ENCODE results near the gene SURF6.

SURF6 gene

GRCh38 chr9:133368249-133368881 lies 32.4 kb upstream of the SURF6 start:
- no peak for DNase-seq (ENCODE audit: insufficient read length, low spot score)
- FAIRE-seq: no peak

- FAIRE-seq (no peak), DNase-seq (ENCODE audit: insufficient read length, low spot score) (no peak)
Observed at GRCh38 chr9:133367778-133368177, 31.8 kb upstream of the SURF6 start.

DNA sequence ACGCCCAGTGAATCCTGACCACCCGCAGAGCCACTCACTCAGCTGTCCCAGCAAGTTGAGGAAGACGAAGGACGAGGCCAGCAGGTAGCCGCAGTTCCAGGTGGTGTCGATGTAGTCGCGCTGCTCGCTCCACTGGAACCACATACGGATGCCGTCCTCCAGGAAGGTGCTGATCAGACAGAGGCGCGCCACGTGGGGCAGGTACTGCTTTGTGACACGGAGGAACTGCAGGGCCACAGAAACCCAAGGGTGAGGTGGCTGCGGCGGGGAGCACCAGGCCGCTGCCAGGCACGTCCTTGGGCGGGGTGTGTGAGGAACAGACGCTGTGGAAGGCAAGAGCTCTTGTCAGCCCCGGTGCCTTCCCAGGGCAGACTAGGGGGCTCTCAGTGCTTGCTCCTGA lies 31.2 kb upstream of the SURF6 start:
- DNase-seq (ENCODE audit: insufficient read length, low spot score) (no peak), FAIRE-seq (no peak)

DNA sequence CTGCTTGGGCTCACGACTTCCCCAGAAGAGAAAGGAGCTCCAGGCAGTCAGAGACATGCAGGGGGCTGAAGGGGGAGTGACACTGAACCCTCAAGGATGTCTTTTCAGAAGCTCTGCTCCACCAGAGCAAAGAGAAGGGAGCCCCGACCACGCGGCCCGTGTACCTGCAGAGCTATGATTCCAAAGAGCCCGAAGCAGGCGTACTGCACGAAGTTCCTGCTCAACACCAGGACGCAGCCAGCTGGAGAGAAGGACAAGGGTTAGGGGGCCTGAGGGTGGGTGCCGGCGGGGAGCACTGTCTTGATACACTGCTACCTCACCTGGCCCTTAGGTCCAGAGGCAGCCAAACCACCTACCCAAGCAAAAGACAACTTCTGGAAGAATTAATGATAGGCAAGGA lies 30.4 kb upstream of the SURF6 start:
- DNase-seq (ENCODE audit: insufficient read length, low spot score) (no peak), FAIRE-seq (no peak)

GRCh38 chr9:133362359-133363044 lies 26.5 kb upstream of the SURF6 start:
- DNase-seq (ENCODE audit: insufficient read length, low spot score) (no peak), FAIRE-seq (no peak)

DNA sequence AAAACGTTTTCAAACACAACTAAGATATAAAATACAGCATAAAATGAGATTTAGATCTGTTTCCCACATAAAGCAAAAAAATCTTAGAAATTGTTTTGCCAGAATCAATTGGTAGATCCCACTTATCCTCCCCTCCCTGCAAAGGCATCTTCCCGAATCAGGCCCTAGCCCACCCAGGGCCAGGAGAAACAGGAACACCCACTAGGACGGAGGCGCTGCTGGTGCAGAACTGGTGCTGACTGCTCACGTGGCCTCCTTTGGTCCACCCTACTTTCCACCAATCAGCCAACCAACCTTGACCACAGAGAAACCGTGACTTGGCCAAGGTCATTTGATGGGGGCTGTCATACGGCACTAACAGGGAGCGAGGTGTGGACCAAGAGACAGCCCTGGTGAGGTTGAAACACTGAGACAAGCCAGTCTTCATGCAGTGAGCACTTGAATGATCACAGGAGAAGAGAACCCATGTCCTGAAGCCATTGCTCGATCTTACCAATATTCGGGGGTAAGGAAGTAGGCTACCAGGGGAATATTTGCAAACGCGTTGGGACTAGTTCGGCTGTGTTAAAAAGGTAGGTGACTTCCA lies 25.6 kb upstream of the SURF6 start:
- FAIRE-seq (no peak), DNase-seq (ENCODE audit: insufficient read length, low spot score) (no peak)

DNA sequence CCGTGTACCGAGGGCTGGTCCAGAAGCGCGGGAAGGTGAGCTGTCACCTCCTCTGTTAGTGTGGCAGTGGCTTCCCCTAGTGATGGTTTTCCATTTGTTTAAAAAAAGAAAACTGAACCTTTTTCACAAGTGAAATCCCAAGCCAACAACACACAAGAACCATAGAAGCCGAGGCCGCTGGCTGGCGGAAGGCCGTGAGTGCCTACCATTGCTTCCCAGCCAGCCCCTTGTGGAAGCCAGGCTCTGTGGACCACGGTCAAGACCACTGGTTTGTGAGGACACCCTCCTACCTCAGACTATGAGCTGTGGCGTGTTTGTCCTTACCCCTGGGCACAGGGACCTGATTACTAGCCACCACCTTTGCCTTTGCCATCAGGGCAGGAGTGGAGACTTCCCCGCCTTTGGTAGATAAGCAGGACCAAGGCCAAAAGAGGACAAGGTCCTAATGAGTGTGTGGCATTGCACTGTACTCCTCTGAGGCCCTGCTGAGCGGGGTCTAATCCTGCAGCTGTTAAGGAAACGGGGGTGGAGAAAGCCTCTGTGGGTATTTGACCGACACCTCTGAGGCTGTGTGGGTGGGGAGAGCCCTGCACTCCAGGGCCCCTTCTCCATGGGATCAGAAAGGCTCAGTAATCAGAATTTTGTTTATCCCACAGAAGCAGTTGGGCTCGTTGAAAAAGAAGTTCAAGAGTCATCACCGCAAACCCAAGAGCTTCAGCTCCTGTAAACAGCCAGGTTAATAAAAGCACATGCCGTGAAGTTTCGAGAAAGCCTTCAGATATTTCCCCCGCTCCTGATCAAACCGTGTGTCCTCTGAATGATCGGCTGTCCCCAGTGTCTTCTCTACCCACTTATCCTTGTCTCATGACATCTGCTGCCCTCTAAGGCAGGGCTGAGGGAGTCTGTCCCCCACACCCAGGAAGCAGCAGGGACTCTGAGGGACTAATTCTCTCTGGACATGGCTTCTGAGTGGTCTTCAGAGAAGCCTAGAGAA lies 24.7 kb upstream of the SURF6 start:
- FAIRE-seq (no peak), DNase-seq (ENCODE audit: insufficient read length, low spot score) (no peak)

DNA sequence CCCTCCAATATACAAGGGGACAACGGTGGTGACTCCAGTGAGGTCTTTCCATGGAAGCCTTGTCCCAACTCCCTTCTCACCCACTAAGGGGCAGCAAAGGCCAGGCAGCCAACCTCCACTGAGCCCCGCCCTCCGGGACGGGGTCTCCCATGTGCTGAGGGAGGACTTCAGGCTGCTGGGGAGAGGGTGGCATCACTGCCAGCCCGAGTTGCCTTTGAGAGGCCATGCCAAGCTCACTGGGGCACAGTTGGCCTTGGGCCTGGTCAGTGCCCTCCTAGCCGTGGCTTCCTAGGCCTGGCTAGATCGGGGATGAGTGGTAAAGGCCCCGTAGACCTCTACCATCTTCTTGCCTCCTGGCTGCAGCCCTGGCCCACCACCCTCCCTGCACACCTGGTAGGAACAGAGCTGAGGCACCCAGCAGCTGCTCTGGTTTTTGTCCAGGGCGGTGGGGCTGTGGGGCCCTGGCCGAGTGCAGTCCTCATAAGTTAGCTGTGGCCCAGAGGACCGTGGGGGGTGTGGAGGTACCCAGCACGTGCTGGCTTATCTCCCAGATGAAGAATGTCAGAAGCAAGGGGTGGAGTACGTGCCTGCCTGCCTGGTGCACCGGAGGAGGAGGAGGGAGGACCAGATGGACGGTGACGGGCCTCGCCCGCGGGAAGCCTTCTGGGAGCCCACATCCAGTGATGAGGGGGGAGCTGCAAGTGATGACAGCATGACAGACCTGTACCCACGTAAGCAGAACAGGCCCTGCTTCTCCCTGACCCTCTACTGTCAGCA lies 23.6 kb upstream of the SURF6 start:
- DNase-seq (ENCODE audit: insufficient read length, low spot score) (no peak), FAIRE-seq (no peak)

DNA sequence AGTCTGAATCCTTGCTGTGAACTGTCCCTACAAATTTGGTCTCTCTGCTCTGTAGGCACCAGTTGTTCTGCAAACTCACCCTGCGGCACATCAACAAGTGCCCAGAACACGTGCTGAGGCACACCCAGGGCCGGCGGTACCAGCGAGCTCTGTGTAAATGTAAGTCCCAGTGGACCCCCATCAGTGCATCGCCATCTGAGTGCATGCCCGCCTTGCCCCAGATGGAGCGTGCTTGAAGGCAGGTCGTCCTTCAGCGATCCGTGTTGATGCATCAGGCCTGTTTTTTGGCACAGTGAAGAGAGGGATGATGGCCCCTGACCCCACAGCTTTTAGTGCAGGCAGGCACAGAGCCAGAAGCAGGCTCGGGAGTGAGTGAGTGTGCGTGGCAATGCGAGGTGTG lies 21.7 kb upstream of the SURF6 start:
- no peak for FAIRE-seq
- no peak for DNase-seq (ENCODE audit: insufficient read length, low spot score)

GRCh38 chr9:133356391-133357091 lies 20.6 kb upstream of the SURF6 start, which contains the start of the genes SURF1 and SURF2:
TSS of gene SURF1 (minus strand) at chr9:133356487. CDS start at chr9:133356453, 34 bp downstream.
TSS of gene SURF2 (plus strand) at chr9:133356550. CDS start at chr9:133356593, 43 bp downstream.
- FAIRE-seq (no peak), DNase-seq (ENCODE audit: insufficient read length, low spot score) (peak; percentile 76)

DNA sequence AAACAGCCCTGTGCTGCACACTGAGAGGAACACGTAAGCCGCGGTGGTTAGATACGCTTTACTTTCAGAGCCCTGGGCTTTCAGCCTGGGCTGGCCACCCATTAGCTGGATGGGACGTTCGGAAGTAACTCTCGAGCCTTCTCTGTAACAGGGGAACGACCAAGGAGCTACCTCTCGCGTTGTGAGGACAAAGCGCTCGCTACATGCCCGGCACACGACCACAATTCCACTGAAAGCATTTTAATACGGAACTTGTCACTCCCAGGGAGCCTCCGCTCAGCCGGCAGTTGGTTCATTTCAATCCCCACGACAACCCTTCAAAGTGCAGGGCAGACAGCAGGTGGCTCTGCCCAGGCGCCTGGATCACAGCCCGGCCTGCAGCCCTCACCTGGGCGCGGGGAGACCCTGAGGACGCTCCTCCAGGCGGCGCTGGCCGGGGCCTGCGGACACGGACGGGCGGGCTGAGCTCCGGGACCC lies 19.9 kb upstream of the SURF6 start:
- no peak for DNase-seq (ENCODE audit: insufficient read length, low spot score)

DNA sequence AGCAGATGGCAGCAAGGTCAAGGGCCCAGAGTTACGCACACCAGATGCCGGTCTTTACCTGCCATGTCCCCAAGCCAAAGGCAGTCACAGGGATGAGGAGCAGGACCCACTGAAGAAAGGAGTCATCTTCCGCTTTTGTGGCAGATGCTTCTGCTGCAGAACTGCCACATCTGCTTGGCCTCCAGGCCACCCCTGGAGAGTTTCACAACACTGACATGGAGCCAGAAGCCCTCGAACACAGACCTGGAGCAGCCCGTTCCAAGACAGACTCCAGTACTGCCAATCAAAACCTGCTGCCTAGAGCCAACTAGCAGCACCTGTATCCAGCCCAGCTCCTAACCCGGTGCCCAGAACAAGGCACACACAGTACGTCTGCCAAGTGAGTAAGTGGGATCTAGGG lies 18.8 kb upstream of the SURF6 start:
- no peak for FAIRE-seq

More for the DNA sequence above, 19.9 kb upstream of the SURF6 start:
- no peak for FAIRE-seq

GRCh38 chr9:133353548-133353947 lies 17.6 kb upstream of the SURF6 start:
- DNase-seq (ENCODE audit: insufficient read length, low spot score) (no peak), FAIRE-seq (no peak)

More for the DNA sequence above, 18.8 kb upstream of the SURF6 start:
- no peak for DNase-seq (ENCODE audit: insufficient read length, low spot score)

DNA sequence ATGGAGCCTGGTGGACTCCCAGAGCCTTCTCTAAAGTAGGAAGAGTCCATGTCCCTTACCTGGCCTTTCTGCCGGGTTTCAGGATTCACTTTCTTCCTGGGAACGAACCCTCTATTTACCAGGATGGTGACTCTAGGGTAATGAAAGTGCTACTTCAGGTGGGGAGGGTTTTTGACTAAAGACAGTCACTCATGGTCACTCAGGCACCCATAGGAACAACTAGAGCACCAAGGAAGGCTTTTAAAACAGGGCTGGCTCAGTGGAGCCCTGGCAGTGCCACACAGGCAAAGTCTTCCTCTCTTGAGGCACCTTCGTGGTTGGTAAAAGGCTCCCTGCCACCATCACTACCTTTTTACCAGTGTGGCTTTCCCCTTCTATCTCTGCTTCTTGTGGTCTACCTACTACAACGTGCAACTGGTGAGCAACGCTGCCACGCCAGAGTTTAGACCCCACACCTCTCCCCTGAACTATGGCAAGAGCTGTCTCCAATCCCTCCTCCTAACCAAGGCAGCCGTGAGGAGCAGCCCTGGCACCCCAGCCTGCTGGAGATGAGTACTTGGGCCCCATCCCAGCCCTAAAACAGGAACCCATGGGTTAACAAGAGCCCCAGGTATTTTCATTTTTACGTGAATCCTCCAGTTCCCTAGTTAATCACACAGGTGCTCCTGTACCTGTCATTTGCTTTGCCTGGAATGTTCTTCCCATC lies 16.8 kb upstream of the SURF6 start:
- FAIRE-seq (no peak), DNase-seq (ENCODE audit: insufficient read length, low spot score) (no peak)

DNA sequence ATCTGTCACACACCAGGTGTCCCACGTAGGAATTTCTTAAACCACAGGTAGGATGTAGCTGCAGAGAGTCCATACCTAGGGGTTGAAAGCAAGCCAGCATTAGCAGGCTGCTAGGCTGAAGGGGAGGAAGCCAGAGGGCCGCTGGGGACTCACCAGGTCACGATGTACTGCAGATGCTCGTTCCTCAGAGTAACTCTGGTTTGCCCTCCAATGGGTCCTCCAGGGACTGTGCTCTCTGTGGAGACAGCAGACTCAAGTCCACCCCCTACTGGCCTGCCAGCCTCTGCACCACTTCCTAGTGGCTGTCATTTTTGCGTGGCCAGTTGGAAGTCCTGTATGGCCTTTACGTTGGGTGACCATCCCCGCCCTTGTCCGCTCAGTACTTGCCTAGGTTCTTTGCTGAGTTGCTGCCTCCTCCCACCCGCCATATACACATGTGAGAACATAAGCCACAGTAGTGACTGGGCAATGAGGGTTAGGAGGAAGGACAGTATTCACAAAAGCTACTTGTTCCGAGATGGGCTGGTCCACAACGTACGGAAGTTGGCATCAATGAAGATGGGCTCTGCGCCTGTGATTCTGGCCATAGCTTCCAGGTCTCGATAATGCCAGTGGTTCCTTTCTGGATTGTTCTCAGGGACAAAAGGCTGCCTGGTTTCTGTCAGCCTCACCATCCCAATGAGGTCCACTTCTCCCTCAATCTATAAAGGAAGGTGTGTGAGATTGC lies 16.1 kb upstream of the SURF6 start:
- FAIRE-seq (no peak), DNase-seq (ENCODE audit: insufficient read length, low spot score) (peak; percentile 19)

GRCh38 chr9:133351526-133351907 lies 15.5 kb upstream of the SURF6 start:
- DNase-seq (ENCODE audit: insufficient read length, low spot score) (no peak), FAIRE-seq (no peak)

DNA sequence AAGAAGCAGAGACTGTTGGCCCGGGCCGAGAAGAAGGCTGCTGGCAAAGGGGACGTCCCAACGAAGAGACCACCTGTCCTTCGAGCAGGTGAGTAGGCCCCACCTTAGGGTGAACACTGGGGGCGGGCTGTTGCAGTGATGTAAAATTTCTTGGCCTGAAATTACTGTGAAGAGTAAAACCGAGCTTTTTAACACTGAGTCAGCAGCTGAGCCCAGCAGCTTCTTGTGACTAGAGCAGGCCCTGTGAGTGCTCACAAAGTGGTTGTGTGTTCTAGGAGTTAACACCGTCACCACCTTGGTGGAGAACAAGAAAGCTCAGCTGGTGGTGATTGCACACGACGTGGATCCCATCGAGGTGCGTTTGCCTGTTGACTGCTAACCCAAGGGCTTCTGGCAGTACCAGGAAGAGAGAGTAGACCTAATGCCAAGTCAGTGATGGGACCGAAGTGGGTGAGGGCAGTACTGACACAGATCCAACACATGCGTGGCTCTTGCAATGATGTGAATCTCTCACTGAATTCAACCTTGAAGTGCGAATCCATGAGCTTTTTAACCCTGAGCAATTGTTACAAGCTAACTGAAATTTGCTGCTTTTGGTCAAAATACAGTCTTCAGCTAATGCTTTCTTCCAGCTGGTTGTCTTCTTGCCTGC lies 14.1 kb upstream of the SURF6 start:
- FAIRE-seq (no peak), DNase-seq (ENCODE audit: insufficient read length, low spot score) (no peak)
